Heart left ventricle (tissue), 16 donors: ENCODE measurements around the gene IGSF22. TPM values are rescaled to one million over a fixed set of nuclear protein-coding genes. Genes with fewer than 3 reads are reported as not detected.
"Not testable (repeated sequence)": the region's sequence is repeated elsewhere in the genome, so short reads cannot be mapped to it uniquely, and the experiment has no call there.

Experiments
- ATAC-seq, 4 donors: fragments of 200-7000 bp; cut with Tn5 transposase; one replicate each; pipeline ENCODE4 v1.9.1; 2020 to 2022; ENCODE audit warnings: moderate library complexity in 4 of 4, mild to moderate bottlenecking in 3 of 4, moderate number of reproducible peaks in 1 of 4
- DNase-seq, 5 donors: peaks; one replicate each; pipeline ENCODE4 v3.0.0-alpha.2; 2020
- H3K27ac ChIP-seq, 12 donors: fragments of 200-600 bp; sonication (generic) in 4 of 12; one replicate each; pipeline versions ENCODE4 v1.5.0 to v1.8.0; 2016 to 2022; ENCODE audit warnings: mild to moderate bottlenecking in 2 of 12
- H3K27me3 ChIP-seq, 9 donors: fragments of 200-600 bp; sonication (generic) in 2 of 9; one replicate each; pipeline versions ENCODE4 v1.5.1 to v1.8.0; 2016 to 2022; ENCODE audit warnings: mild to moderate bottlenecking in 3 of 9
- H3K36me3 ChIP-seq, 9 donors: fragments of 200-600 bp; sonication (generic) in 2 of 9; one replicate each; pipeline versions ENCODE4 v1.5.0 to v1.8.0; 2018 to 2022; ENCODE audit warnings: mild to moderate bottlenecking in 2 of 9
- H3K4me1 ChIP-seq, 12 donors: fragments of 200-600 bp; sonication (generic) in 4 of 12; one replicate each; pipeline versions ENCODE4 v1.5.0 to v1.8.0; 2016 to 2022; ENCODE audit warnings: mild to moderate bottlenecking in 3 of 12
- H3K4me3 ChIP-seq, 12 donors: fragments of 200-600 bp; sonication (generic) in 4 of 12; one replicate each; pipeline versions ENCODE4 v1.5.0 to v1.8.0; 2017 to 2022; ENCODE audit warnings: mild to moderate bottlenecking in 9 of 12, moderate library complexity in 4 of 12
- H3K9me3 ChIP-seq, 12 donors: fragments of 200-600 bp; sonication (generic) in 4 of 12; one replicate each; pipeline versions ENCODE4 v1.5.0 to v1.8.0; 2016 to 2022; ENCODE audit warnings: mild to moderate bottlenecking in 1 of 12
- CTCF ChIP-seq, 12 donors: fragments of 200-600 bp; sonication (generic) in 4 of 12; IDR thresholded peaks; one replicate each; pipeline versions ENCODE4 v1.5.0 to v1.8.0; 2018 to 2022; ENCODE audit warnings: antibody characterized with exemption in 12 of 12, mild to moderate bottlenecking in 5 of 12
- POLR2A ChIP-seq, 2 donors: fragments of 450-650 bp; IDR thresholded peaks; one replicate each; pipeline ENCODE4 v1.6.1; 2017; ENCODE audit warnings: antibody characterized with exemption in 2 of 2, mild to moderate bottlenecking in 2 of 2, moderate library complexity in 2 of 2
- WGBS, 4 donors: extraction: QIAGEN DNeasy Blood & Tissue Kit in 2 of 4; methylation state at CpG; one replicate each; pipeline versions ENCODE4 v1.1.5 to v1.1.7; 2013 to 2018; 5-methylcytosine and 5-hydroxymethylcytosine counted together
- intact Hi-C, 10 donors: fragments of 100-400 bp; cut with DNase I; formaldehyde crosslinking; loops; one replicate each; pipeline versions ENCODE4 v1.11.1 to v1.14.2; 2022
- polyA plus RNA-seq, 2 donors: library from polyadenylated mRNA; stranded (reverse); fragments of 200-250 nt; gene quantifications; one replicate each; pipeline ENCODE4 v1.2.3, GENCODE V29; 2013
- total RNA-seq, 9 donors: library from RNA; depleted of rRNA in 2 of 9; stranded (reverse); fragments of >200 nt in 2 of 9; fragmentation: NEBNext Ultra II Directional in 3 of 9; extraction: Animal tissue kit (Norgen Biotek cat#: 25700) in 3 of 9; gene quantifications; one replicate each; pipeline versions ENCODE4 v1.1.0 to v1.2.4, GENCODE V29; 2016 to 2023
- donor health status: ischemic (EF 13 %, LVEDD 7.1; RV severe dilation, severe dysfunction).
- donor health status: healthy with polysubstance abuse.
- donor health status: DM: no; HTN: yes; CAD: no.
- donor health status: DM: no; HTN: no; CAD: no.
- donor health status: ischemic (EF 25% LVEDD 6.9; RV normal size, moderate dysfunction).
- donor health status: ischemic (EF 25% LVEDD 5.7; RV mildly dilated, moderate dysfunction).
- donor health status: healthy.
- donor health status: DM: yes; HTN: yes; CAD: no.
- donor health status: ischemic (EF 35%, LVEDD 5.7; RV mildly dilated, moderate dysfunction).
- donor health status: nonischemic (EF 11% LVEDD 7.7; RV severe dilation, severe dysfunction).
- donor health status: DM: yes; HTN: yes; CAD: no.
- donor health status: PGD.
- donor health status: ischemic (EF 29% LVEDD 5.4; RV normal size, mild dysfunction).
- donor health status: nonischemic (EF 23%, LVEDD 6.1; RV moderate dilation, normal function).

Gene IGSF22
- total and polyA plus RNA-seq, 11 donors = 0.24 to 1.2 (median 0.77) TPM

GRCh38 chr11:18682466-18682865, 43.5 kb downstream of the IGSF22 start:
- H3K36me3 ChIP-seq = no peaks in the 10 kb centered on the region
- no peak for ATAC-seq

DNA sequence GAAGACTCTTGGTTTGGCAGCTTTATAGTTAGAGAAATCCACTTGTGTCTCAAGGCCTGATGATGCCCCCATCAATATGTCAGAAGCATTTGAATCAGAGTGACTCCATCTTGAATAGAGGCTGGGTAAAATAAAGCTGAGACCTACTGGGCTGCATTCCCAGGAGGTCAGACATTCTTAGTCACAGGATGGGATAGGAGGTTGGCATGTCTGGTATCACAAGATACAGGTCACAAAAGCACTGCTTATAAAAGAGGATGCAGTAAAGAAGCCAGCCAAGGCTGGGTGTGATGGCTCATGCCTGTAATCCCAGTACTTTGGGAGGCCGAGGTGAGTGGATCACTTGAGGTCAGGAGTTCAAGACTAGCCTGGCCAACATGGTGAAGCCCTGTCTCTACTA, 44.0 kb downstream of the IGSF22 start:
- WGBS, 4 donors = 40 to 91% (median 67%) methylated on average over 1 of the region's 1 CpG

More at GRCh38 chr11:18682466-18682865, 43.5 kb downstream of the IGSF22 start:
- no peak overlapping the region for H3K4me3 ChIP-seq
- intact Hi-C loops = no loop called here
- no peaks in the 10 kb centered on the region for H3K27me3 ChIP-seq
- DNase-seq = no peak
- 92 to 97% (median 94%) methylated on average over 3 of the region's 3 CpGs for WGBS, 4 donors
- TF ChIP-seq POLR2A (IDR thresholded peaks at IDR 0.05) = no peak
- TF ChIP-seq CTCF (IDR thresholded peaks at IDR 0.05) = no peak
- no peaks in the 10 kb centered on the region for H3K4me1 ChIP-seq
- H3K9me3 ChIP-seq = no peaks in the 10 kb centered on the region
- no peak overlapping the region for H3K27ac ChIP-seq

DNA sequence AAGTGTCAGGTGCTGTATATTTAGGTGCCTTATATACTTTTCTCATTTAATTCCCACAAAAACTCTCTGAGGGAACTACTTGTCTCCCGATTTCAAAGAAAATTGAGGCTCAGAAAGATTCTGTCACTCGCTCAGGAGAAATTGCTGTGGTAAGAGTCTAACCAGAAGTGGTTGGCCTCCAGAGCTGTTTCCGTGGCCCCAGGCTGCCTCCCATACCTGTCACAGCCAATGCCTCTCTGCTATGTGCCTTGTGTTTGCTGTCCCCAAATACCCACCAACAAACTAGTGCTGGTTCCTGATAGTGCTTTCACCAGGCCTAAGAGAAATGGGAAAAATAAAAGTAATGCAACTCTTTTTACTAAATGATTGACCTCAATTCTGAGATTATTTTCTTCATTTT, 48.4 kb downstream of the IGSF22 start:
- no peaks in the 10 kb centered on the region for H3K36me3 ChIP-seq
- no peaks in the 10 kb centered on the region for H3K9me3 ChIP-seq
- ATAC-seq = no peak
- no peak overlapping the region for H3K4me3 ChIP-seq
- no peak overlapping the region for H3K27ac ChIP-seq
- 89 to 92% (median 90%) methylated on average over 3 of the region's 3 CpGs for WGBS, 4 donors
- no peaks in the 10 kb centered on the region for H3K27me3 ChIP-seq
- H3K4me1 ChIP-seq = no peaks in the 10 kb centered on the region
- TF ChIP-seq POLR2A (IDR thresholded peaks at IDR 0.05) = no peak
- no peak for TF ChIP-seq CTCF (IDR thresholded peaks at IDR 0.05)
- DNase-seq = no peak
- intact Hi-C loops = loop anchor here in 1 of 10 donors (2.0 kb wide), 1 partner anchor 29 kb away; no protein-coding TSS in a partner anchor

More for the DNA sequence above, 44.0 kb downstream of the IGSF22 start:
- H3K27me3 ChIP-seq, H3K36me3 ChIP-seq, ATAC-seq, H3K9me3 ChIP-seq, intact Hi-C loops, H3K4me1 ChIP-seq, H3K27ac ChIP-seq, DNase-seq, H3K4me3 ChIP-seq: not testable (repeated sequence)

GRCh38 chr11:18676803-18677202, 49.2 kb downstream of the IGSF22 start:
- ATAC-seq (no peak), DNase-seq (no peak)
- Histone ChIP-seq H3K27ac (no peak overlapping the region), H3K27me3 (no peaks in the 10 kb centered on the region), H3K9me3 (no peaks in the 10 kb centered on the region), H3K4me1 (peaks cover 0 to 2% (median 0%) of the 10 kb centered on the region in 12 donors), H3K4me3 (no peak overlapping the region), H3K36me3 (no peaks in the 10 kb centered on the region)
- intact Hi-C loops = loop anchor here in 1 of 10 donors (2.0 kb wide), 1 partner anchor 28 kb away; no protein-coding TSS in a partner anchor
- TF ChIP-seq CTCF (IDR thresholded peaks at IDR 0.05) (no peak), POLR2A (IDR thresholded peaks at IDR 0.05) (no peak)
- whole genome bisulfite sequencing, 4 donors = 65 to 88% (median 68%) methylated on average over 4 of the region's 4 CpGs

DNA sequence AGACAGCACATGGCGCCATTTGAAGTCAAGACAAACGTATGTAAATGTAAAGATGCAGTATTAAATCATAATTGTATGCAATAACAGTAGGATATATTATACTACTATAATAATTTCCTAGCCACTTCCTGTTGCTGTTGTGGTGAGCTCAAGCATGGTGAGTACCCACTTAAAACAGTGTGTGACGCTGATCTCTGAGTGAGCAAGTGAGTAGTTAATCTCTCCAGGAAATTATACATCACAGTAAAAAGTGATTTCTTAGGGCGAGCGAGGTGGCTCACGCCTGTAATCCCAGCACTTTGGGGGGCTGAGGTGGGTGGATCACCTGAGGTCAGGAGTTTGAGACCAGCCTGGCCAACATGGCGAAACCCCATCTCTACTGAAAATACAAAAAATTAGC, 53.8 kb downstream of the IGSF22 start:
- H3K4me3 ChIP-seq, H3K27ac ChIP-seq, H3K9me3 ChIP-seq, ATAC-seq, H3K27me3 ChIP-seq, DNase-seq, H3K36me3 ChIP-seq, intact Hi-C loops: not testable (repeated sequence)
- peaks cover 0 to 17% (median 0%) of the 10 kb centered on the region in 12 donors for H3K4me1 ChIP-seq
- WGBS, 4 donors = 77 to 82% (median 80%) methylated on average over 7 of the region's 7 CpGs
